Psoas muscle (tissue), 8 donors: ENCODE results near the gene PITPNC1. TPM values are rescaled to one million over a fixed set of nuclear protein-coding genes. Genes with fewer than 3 reads are reported as not detected.

ENCODE experiments used
- ATAC-seq, 4 donors: fragments of 200-7000 bp; cut with Tn5 transposase; one replicate each; pipeline ENCODE4 v1.9.1; 2020; ENCODE audit warnings: moderate library complexity in 3 of 4, mild to moderate bottlenecking in 2 of 4
- DNase-seq, 2 donors: peaks; one replicate each; pipeline ENCODE4 v3.0.0-alpha.2; 2020
- H3K27ac ChIP-seq: fragments of 200-600 bp; one replicate; pipeline ENCODE4 v1.8.0; 2022
- H3K27me3 ChIP-seq, 3 donors: fragments of 200-600 bp in 1 of 3; one replicate each; pipeline versions ENCODE4 v1.6.1 to v1.8.0; 2013 to 2022; ENCODE audit warnings: low read length in 2 of 3, mild to moderate bottlenecking in 2 of 3, moderate library complexity in 1 of 3; ENCODE audit not compliant: insufficient read depth in 3 of 3
- H3K36me3 ChIP-seq, 2 donors: fragments of 200-600 bp in 1 of 2; one replicate each; pipeline versions ENCODE4 v1.6.1 to v1.8.0; 2013 to 2022; ENCODE audit warnings: low read depth in 1 of 2, mild to moderate bottlenecking in 1 of 2, moderate library complexity in 1 of 2; ENCODE audit not compliant: insufficient read depth in 1 of 2
- H3K4me1 ChIP-seq: fragments of 200-600 bp; one replicate; pipeline ENCODE4 v1.8.0; 2022
- H3K4me3 ChIP-seq: fragments of 200-600 bp; one replicate; pipeline ENCODE4 v1.8.0; 2022; ENCODE audit warnings: mild to moderate bottlenecking
- H3K9me3 ChIP-seq: fragments of 200-600 bp; one replicate; pipeline ENCODE4 v1.8.0; 2022
- CTCF ChIP-seq: fragments of 200-600 bp; IDR thresholded peaks from one replicate; pipeline ENCODE4 v1.8.0; 2022; ENCODE audit warnings: antibody characterized with exemption
- WGBS, 3 donors: extraction: QIAGEN DNeasy Blood & Tissue Kit; methylation state at CpG; one replicate each; pipeline versions ENCODE4 v1.1.6 to v1.1.7; 2013; 5-methylcytosine and 5-hydroxymethylcytosine counted together
- intact Hi-C, 2 donors: fragments of 100-400 bp; cut with DNase I; formaldehyde crosslinking; loops; one replicate each; pipeline versions ENCODE4 v1.11.0 to v1.14.2; 2022
- polyA plus RNA-seq, 3 donors: library from polyadenylated mRNA; stranded (reverse); fragments of 200-250 nt; gene quantifications; one replicate each; pipeline ENCODE4 v1.2.3, GENCODE V29; 2013
- total RNA-seq, 4 donors: library from RNA; stranded (reverse); fragmentation: NEBNext Ultra II Directional in 2 of 4; extraction: Animal tissue kit (Norgen Biotek cat#: 25700) in 2 of 4; gene quantifications; one replicate each; pipeline versions ENCODE4 v1.2.1 to v1.2.4, GENCODE V29; 2021 to 2023
- donor health status: healthy with polysubstance abuse.
- donor health status: DM: no; HTN: no; CAD: no; lungs with moderate emphysema.
- donor health status: Bipolar disorder and iron deficiency.
- donor health status: healthy.
- donor health status: DM: yes; HTN: yes; CAD: no.
- donor health status: DM: no; HTN: no; CAD: no.
- donor health status: DM: no; HTN: no; CAD: no.
- donor health status: DM: yes; HTN: yes; CAD: no.

Gene PITPNC1
- total and polyA plus RNA-seq, 7 donors = 4.4 to 54.7 (median 6.6) TPM

GRCh38 chr17:67456889-67457288, 79.8 kb downstream of the PITPNC1 start:
- no peak overlapping the region for H3K27ac ChIP-seq
- H3K4me1 ChIP-seq = no peaks in the 10 kb centered on the region
- 93 to 98% (median 96%) methylated on average over 3 of the region's 3 CpGs for WGBS, 3 donors
- DNase-seq (no peak), ATAC-seq (no peak)
- no peaks in the 10 kb centered on the region for H3K9me3 ChIP-seq
- no peak for TF ChIP-seq CTCF
- intact Hi-C loops = no loop called here
- H3K4me3 ChIP-seq = no peak overlapping the region
- H3K27me3 ChIP-seq = no peaks in the 10 kb centered on the region
- H3K36me3 ChIP-seq = no peaks in the 10 kb centered on the region

GRCh38 chr17:67458203-67458602, 81.1 kb downstream of the PITPNC1 start:
- TF ChIP-seq CTCF = no peak
- no peaks in the 10 kb centered on the region for H3K27me3 ChIP-seq
- no peaks in the 10 kb centered on the region for H3K9me3 ChIP-seq
- WGBS, 3 donors = 96 to 98% (median 97%) methylated on average over 2 of the region's 2 CpGs
- H3K27ac ChIP-seq = no peak overlapping the region
- ATAC-seq (no peak), DNase-seq (no peak)
- no peaks in the 10 kb centered on the region for H3K36me3 ChIP-seq
- no peaks in the 10 kb centered on the region for H3K4me1 ChIP-seq
- intact Hi-C loops = no loop called here
- H3K4me3 ChIP-seq = no peak overlapping the region

- ATAC-seq (no peak), DNase-seq (no peak)
- intact Hi-C loops = no loop called here
- Histone ChIP-seq H3K36me3 (no peaks in the 10 kb centered on the region), H3K27ac (no peak overlapping the region), H3K4me3 (no peak overlapping the region), H3K27me3 (no peaks in the 10 kb centered on the region), H3K4me1 (no peaks in the 10 kb centered on the region), H3K9me3 (no peaks in the 10 kb centered on the region)
- WGBS, 3 donors = 74 to 85% (median 74%) methylated on average over 7 of the region's 7 CpGs
- TF ChIP-seq CTCF = no peak
These were observed 82.9 kb downstream of the PITPNC1 start for GRCh38 chr17:67459985-67460384.

- Histone ChIP-seq H3K4me3 (no peak overlapping the region), H3K27me3 (no peaks in the 10 kb centered on the region), H3K4me1 (no peaks in the 10 kb centered on the region), H3K36me3 (no peaks in the 10 kb centered on the region), H3K9me3 (no peaks in the 10 kb centered on the region), H3K27ac (no peak overlapping the region)
- intact Hi-C loops = no loop called here
- no peak for TF ChIP-seq CTCF
- DNase-seq = no peak
- 73 to 81% (median 79%) methylated on average over 6 of the region's 6 CpGs for WGBS, 3 donors
- no peak for ATAC-seq
These were observed 84.2 kb downstream of the PITPNC1 start for GRCh38 chr17:67461228-67461780.

- intact Hi-C loops = no loop called here
- no peak for DNase-seq
- TF ChIP-seq CTCF = no peak
- Histone ChIP-seq H3K27me3 (no peaks in the 10 kb centered on the region), H3K36me3 (no peaks in the 10 kb centered on the region), H3K9me3 (no peaks in the 10 kb centered on the region), H3K4me1 (no peaks in the 10 kb centered on the region), H3K27ac (no peak overlapping the region), H3K4me3 (no peak overlapping the region)
- no peak for ATAC-seq
- 67 to 87% (median 77%) methylated on average over 3 of the region's 3 CpGs for WGBS, 3 donors
These were observed 84.8 kb downstream of the PITPNC1 start for GRCh38 chr17:67461876-67462275.
